Ectodermal cell (in vitro differentiated cells): ENCODE measurements around the gene ZDHHC24.
"Not testable (repeated sequence)": the region's sequence is repeated elsewhere in the genome, so short reads cannot be mapped to it uniquely, and the experiment has no call there.

ENCODE experiments used
- H3K27ac ChIP-seq: 2 replicates; pipeline ENCODE4 v1.7.0; 2013; ENCODE audit warnings: mild to moderate bottlenecking, low read depth, low read length; ENCODE audit not compliant: insufficient read depth, poor library complexity, severe bottlenecking
- H3K27me3 ChIP-seq: 2 replicates; pipeline ENCODE4 v1.7.0; 2013; ENCODE audit warnings: mild to moderate bottlenecking, low read length; ENCODE audit not compliant: insufficient read depth, control insufficient read depth, poor library complexity, severe bottlenecking
- H3K36me3 ChIP-seq: one replicate; pipeline ENCODE4 v1.7.0; 2013; ENCODE audit warnings: low read length; ENCODE audit not compliant: control insufficient read depth, insufficient read depth
- H3K4me1 ChIP-seq: one replicate; pipeline ENCODE4 v1.7.0; 2013; ENCODE audit warnings: low read length; ENCODE audit not compliant: control insufficient read depth, insufficient read depth
- H3K4me3 ChIP-seq: 2 replicates; pipeline ENCODE4 v1.7.0; 2013; ENCODE audit warnings: low read depth, low read length, control low read depth; ENCODE audit not compliant: insufficient read depth
- H3K9me3 ChIP-seq: 2 replicates; pipeline ENCODE4 v1.7.0; 2013; ENCODE audit warnings: mild to moderate bottlenecking, low read length, moderate library complexity; ENCODE audit not compliant: control insufficient read depth
- WGBS, 2 experiments: methylation state at CpG; one replicate each; pipeline ENCODE4 v1.1.7; 2013; ENCODE audit warnings: missing lambda C conversion rate in 2 of 2; 5-methylcytosine and 5-hydroxymethylcytosine counted together

ZDHHC24 gene

GRCh38 chr11:66585447-66585846, 39.6 kb upstream of the ZDHHC24 start:
- not testable (repeated sequence) for H3K4me3 ChIP-seq, H3K27me3 ChIP-seq, H3K9me3 ChIP-seq, H3K27ac ChIP-seq, H3K36me3 ChIP-seq, H3K4me1 ChIP-seq
- 95% methylated on average over 1 of the region's 1 CpG; no CpG with 5 or more reads in 1 of the 2 experiments for WGBS, 2 experiments

DNA sequence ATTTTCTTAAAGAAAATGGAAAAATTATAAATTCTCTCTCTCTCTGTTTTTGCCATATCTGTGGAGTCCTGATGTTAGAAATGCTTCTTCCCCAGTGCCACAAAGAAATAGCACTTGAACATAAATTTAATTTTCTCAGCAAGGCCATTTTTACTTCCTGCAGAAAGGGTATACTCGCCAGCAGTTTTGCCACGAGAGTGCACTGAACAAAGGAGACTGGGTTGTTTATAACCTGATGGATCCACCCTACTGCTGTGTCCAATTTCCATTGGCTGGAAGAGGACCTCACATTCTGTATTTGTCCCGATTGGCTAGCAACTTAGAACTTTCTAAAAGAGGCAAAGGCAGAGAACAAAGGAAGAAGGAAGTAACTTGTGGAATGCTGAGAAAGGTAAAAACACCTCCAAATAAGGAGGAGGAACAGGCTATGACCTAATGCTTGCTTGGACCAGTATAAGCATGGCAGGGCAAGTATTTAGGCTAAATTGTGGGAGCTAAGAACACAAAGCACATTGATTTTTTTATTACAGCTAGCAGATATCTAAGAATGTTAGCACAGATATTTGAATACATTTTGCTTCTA, 36.8 kb upstream of the ZDHHC24 start:
- H3K4me1 ChIP-seq, H3K9me3 ChIP-seq, H3K27ac ChIP-seq, H3K4me3 ChIP-seq, H3K27me3 ChIP-seq, H3K36me3 ChIP-seq: not testable (repeated sequence)
- WGBS, 2 experiments: 79 to 91% methylated on average over 3 of the region's 3 CpGs

DNA sequence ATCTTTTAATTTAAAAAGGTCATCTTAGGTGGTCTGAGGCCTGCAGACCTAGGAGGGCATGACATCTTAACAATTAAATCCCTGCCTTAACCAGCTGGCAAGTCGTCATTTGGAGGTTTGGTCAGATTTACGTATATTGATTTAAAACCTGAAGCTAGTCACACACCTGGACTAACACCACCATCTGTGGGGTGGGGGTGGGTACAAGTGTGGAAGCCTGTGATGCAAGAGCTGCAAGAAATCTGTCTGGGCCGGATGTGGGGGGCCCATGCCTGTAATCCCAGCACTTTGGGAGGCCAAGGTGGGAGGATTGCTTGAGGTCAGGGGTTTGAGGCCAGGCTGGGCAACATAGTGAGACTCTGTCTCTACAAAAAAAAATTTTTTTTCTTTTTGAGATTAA, 35.4 kb upstream of the ZDHHC24 start:
- Histone ChIP-seq H3K27ac (no peak overlapping the region), H3K4me1 (no peaks in the 10 kb centered on the region), H3K36me3 (no peaks in the 10 kb centered on the region), H3K27me3 (peaks cover 6% of the 10 kb centered on the region), H3K4me3 (no peak overlapping the region), H3K9me3 (no peaks in the 10 kb centered on the region)
- 79 to 90% methylated on average over 2 to 3 of the region's 3 CpGs for WGBS, 2 experiments

DNA sequence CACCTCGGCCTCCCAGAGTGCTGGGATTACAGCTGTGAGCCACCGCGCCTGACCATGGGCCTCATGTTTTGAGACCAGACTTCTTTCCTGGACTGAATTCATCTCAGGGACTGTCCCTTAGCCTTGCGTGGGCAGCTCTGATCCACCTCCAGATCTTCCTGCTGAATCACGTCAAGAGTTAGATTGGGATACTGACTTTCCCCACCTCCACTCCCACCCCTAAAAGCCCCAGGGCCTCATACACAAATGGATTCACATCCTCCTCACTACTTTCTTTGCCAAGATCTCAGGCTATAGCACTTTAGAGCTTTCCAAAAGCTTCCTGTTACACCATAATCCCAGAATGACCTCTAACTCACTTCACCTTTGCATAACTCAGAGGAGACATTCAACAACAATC, 35.0 kb upstream of the ZDHHC24 start:
- Histone ChIP-seq H3K27ac (no peak overlapping the region), H3K27me3 (peaks cover 6% of the 10 kb centered on the region), H3K4me1 (no peaks in the 10 kb centered on the region), H3K9me3 (no peaks in the 10 kb centered on the region), H3K4me3 (no peak overlapping the region), H3K36me3 (no peaks in the 10 kb centered on the region)
- 92 to 94% methylated on average over 5 of the region's 5 CpGs for WGBS, 2 experiments

GRCh38 chr11:66579017-66579606, 33.3 kb upstream of the ZDHHC24 start:
- H3K4me3 ChIP-seq: no peak overlapping the region
- WGBS, 2 experiments: 29 to 31% methylated on average over 25 of the region's 25 CpGs
- H3K36me3 ChIP-seq: no peaks in the 10 kb centered on the region
- H3K27me3 ChIP-seq: peaks cover 6% of the 10 kb centered on the region
- no peaks in the 10 kb centered on the region for H3K4me1 ChIP-seq
- no peaks in the 10 kb centered on the region for H3K9me3 ChIP-seq
- no peak overlapping the region for H3K27ac ChIP-seq

DNA sequence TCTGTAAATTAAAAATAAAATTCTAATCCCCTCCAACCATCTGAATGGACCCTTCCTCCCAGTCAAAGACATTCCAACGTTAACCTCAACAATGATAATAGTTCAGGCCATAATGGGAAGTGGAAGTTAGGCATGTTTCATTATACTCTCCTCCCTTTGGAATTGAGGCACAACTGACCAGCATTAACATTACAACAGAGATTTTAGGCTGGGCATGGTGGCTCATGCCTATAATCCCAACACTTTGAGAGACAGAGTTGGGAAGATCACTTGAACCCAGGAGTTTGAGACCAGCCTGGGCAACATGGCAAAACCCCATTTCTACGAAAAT, 25.0 kb upstream of the ZDHHC24 start:
- Histone ChIP-seq H3K27me3 (peaks cover 6% of the 10 kb centered on the region), H3K9me3 (no peaks in the 10 kb centered on the region), H3K36me3 (no peaks in the 10 kb centered on the region), H3K4me1 (no peaks in the 10 kb centered on the region), H3K4me3 (no peak overlapping the region), H3K27ac (peak overlapping the region; percentile 60)
- WGBS, 2 experiments: 62 to 77% methylated on average over 2 of the region's 2 CpGs

GRCh38 chr11:66570079-66570849, 24.4 kb upstream of the ZDHHC24 start:
- no peaks in the 10 kb centered on the region for H3K4me1 ChIP-seq
- WGBS, 2 experiments: 68% methylated on average over 5 of the region's 5 CpGs
- peak overlapping the region; percentile 67 for H3K27ac ChIP-seq
- H3K4me3 ChIP-seq: no peak overlapping the region
- no peaks in the 10 kb centered on the region for H3K36me3 ChIP-seq
- peaks cover 6% of the 10 kb centered on the region for H3K27me3 ChIP-seq
- H3K9me3 ChIP-seq: no peaks in the 10 kb centered on the region

- H3K27ac ChIP-seq: no peak overlapping the region
- H3K36me3 ChIP-seq: no peaks in the 10 kb centered on the region
- H3K27me3 ChIP-seq: peaks cover 6% of the 10 kb centered on the region
- no peak overlapping the region for H3K4me3 ChIP-seq
- no peaks in the 10 kb centered on the region for H3K4me1 ChIP-seq
- H3K9me3 ChIP-seq: no peaks in the 10 kb centered on the region
- 92 to 93% methylated on average over 7 of the region's 7 CpGs for WGBS, 2 experiments
Measured at GRCh38 chr11:66569076-66569475, 23.2 kb upstream of the ZDHHC24 start.

DNA sequence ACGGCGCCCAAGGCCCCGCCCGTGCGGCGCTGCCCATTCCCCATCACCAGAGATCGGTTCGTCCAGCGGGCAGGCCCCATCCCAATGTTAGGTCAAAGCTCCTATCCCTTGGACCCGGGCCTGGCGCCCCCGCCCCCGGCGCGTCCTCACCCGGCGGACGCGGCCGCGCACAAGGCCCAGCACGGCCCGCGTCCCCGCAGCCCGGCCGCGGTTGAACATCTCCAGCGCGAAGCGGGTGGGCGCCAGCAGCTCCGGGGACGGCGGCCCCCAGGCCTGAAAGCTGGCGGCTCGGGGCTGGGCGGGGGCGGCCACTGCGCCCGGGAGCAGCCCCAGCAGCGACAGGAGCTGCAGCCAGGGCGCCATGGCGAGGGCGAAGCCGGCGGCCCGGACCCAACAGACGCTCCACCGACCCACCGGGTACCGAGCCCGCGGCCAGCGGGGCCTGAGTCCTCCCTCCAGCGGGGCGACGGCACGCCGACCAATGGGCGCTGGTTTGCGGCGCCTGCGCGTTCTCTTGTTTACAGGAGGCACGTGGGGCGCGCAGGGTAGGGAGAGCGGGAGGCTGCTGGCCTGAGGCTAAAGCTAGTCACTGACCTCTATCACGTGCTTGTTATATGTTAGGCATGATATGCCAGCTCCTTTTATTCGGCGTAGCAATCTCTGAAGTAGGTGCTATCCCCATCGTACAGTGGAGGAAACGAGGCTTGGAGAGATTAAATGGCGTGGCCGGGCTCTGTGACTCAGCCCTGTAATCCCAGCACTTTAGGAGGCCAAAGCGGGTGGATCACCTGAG, 22.5 kb upstream of the ZDHHC24 start, which contains the start of gene CTSF:
TSS of gene CTSF (minus strand) at position 483 of the 793 bp plus-strand sequence. CDS start at position 363, 120 bp downstream.
- Histone ChIP-seq H3K27ac (no peak within 1 kb of the TSS), H3K9me3 (no peaks in the 10 kb centered on the region), H3K36me3 (no peaks in the 10 kb centered on the region), H3K4me3 (peak within 1 kb of the TSS; percentile 25), H3K4me1 (no peaks in the 10 kb centered on the region), H3K27me3 (peaks cover 6% of the 10 kb centered on the region)
- 69 to 75% methylated on average over 77 of the region's 77 CpGs for WGBS, 2 experiments

GRCh38 chr11:66567787-66568123, 21.9 kb upstream of the ZDHHC24 start:
- WGBS, 2 experiments: 82 to 85% methylated on average over 15 of the region's 15 CpGs
- H3K9me3 ChIP-seq: no peaks in the 10 kb centered on the region
- H3K27ac ChIP-seq: no peak overlapping the region
- no peaks in the 10 kb centered on the region for H3K4me1 ChIP-seq
- H3K4me3 ChIP-seq: peak overlapping the region; percentile 25
- H3K36me3 ChIP-seq: no peaks in the 10 kb centered on the region
- peaks cover 6% of the 10 kb centered on the region for H3K27me3 ChIP-seq
